Placental pericyte (primary cell): ENCODE data around the gene HPGD. TPM values are rescaled to one million over a fixed set of nuclear protein-coding genes. Genes with fewer than 3 reads are reported as not detected.

Experiments
- total RNA-seq: library from RNA; depleted of rRNA; stranded (reverse); fragments of >200 nt; gene quantifications from 2 replicates; pipeline ENCODE4 v1.2.3, GENCODE V29; 2012

HPGD gene
- total RNA-seq = 1.6 TPM in 1 of 2 replicates, not detected in the other

GRCh38 chr4:174522183-174523024 is at the start of gene HPGD:
Gene HPGD (minus strand): TSS chr4:174522488. CDS start chr4:174522451, 37 bp downstream.

Other genes with a start within 250 kb of the HPGD start
- 31.4 and 40.9 TPM in 2 replicates for gene FBXO8, start 238.8 kb downstream of the HPGD start, total RNA-seq
- 11.6 and 21.5 TPM in 2 replicates for gene CEP44, start 238.6 kb downstream of the HPGD start, total RNA-seq